ENCODE data around the gene MAGEA2.
"Not testable (repeated sequence)": the region's sequence is repeated elsewhere in the genome, so short reads cannot be mapped to it uniquely, and the experiment has no call there.

- not testable (repeated sequence) for TF ChIP-seq CTCF, POLR2A (IDR thresholded peaks at IDR 0.05)
Measured at GRCh38 chrX:152713815-152714787, 39.5 kb downstream of the MAGEA2 start, which contains the start of gene MAGEA2B.
